D721Med (cell line): Measurements from ENCODE around the gene REXO5.

Experiments used
- DNase-seq: peaks from one replicate; pipeline ENCODE4 v3.0.0; 2011; ENCODE audit warnings: low spot score; ENCODE audit not compliant: insufficient read length
- FAIRE-seq: peaks from 2 replicates; lab custom pipeline; 2011; peaks lifted over from hg19 to GRCh38; lab: Jason Lieb, UNC
- TF ChIP-seq, protein P1 (sequence below): IDR thresholded peaks from 2 replicates; pipeline ENCODE4 v1.5.1; 2012; ENCODE audit warnings: mild to moderate bottlenecking, control low read depth; ENCODE audit not compliant: insufficient read depth; ENCODE audit errors: missing control alignments

Gene REXO5

DNA sequence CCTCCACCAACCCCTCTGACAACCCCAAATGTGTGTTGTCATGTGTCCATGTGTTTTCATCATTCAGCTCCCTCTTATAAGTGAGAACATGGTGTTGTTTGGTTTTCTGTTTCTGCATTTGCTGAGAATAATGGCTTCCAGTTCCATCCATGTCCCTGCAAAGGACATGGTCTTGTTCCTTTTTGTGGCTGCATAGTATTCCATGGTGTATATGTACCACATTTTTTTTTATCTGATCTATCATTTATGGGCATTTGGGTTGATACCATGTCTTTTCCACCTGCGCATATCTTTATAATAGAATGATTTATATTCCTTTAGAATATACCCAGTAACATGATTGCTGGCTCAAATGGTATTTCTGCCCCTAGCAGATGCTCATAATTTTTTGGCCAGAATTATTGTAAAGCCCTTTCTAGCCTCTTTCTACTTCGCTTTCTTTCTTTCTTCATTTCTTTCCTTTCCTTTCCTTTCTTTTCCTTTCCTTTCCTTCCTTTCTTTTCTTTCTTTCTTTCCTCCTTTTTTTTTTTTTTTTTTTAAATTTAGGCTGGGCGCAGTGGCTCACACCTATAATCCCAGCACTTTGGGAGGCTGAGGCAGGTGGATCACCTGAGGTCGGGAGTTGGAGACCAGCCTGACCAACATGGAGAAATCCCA is 12.7 kb downstream of the REXO5 start:
- FAIRE-seq, result no peak
- TF ChIP-seq, protein P1, sequence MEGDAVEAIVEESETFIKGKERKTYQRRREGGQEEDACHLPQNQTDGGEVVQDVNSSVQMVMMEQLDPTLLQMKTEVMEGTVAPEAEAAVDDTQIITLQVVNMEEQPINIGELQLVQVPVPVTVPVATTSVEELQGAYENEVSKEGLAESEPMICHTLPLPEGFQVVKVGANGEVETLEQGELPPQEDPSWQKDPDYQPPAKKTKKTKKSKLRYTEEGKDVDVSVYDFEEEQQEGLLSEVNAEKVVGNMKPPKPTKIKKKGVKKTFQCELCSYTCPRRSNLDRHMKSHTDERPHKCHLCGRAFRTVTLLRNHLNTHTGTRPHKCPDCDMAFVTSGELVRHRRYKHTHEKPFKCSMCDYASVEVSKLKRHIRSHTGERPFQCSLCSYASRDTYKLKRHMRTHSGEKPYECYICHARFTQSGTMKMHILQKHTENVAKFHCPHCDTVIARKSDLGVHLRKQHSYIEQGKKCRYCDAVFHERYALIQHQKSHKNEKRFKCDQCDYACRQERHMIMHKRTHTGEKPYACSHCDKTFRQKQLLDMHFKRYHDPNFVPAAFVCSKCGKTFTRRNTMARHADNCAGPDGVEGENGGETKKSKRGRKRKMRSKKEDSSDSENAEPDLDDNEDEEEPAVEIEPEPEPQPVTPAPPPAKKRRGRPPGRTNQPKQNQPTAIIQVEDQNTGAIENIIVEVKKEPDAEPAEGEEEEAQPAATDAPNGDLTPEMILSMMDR, result no peak
- DNase-seq, result no peak

DNA sequence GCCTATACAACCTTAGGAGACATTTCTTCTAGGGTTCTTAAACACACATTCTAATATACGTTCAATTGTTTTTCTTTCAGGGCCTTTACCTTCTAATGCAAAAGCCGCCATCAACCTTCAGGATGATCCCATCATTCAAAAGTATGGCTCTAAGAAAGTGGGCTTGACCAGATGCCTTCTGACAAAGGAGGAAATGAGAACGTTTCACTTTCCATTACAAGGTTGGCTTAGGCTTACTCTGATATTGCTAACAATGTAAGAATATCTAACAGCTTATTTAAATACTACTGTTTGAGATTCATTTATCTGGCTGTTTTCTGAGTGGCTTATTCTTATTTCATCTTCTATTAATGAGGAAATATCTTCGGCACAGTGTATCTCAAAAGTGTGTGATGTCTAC is 15.4 kb downstream of the REXO5 start:
- DNase-seq, result no peak
- FAIRE-seq, result no peak
- TF ChIP-seq, protein P1, result no peak

DNA sequence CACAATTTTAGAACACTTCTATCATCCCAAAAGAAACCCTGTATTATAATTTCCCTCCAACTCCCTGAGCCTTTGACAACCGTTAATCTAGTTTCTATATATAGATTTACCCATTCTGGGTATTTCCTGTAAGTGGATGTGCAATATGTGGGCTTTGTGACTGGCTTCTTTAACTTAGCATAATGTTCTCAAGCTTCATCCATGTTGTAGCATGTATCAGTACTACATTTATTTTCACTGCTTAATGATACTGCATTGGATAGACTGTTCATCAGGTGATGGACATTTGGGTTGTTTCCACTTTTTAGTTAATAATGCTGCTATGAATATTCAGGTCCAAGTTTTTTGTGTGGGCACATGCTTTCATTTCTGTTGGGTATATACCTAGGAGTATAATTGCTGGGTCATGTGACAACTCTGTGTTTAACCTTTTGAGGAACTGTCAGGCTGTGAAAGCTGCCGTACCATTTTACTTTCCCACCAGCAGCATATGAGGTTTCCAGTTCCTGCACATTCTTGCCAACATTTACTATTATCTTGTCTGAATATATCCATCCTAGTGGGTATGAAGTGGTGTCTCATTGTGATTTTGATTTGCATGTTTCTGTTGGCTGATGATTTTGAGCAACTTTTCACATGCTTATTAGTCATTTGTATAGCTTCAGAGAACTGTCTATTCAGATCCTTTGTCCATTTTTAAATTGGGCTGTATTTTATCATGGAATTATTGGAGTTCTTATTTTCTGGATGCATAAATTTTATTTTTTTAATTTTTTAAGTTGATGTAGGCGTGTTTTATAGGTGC is 16.4 kb downstream of the REXO5 start:
- TF ChIP-seq, protein P1, result no peak
- no peak for FAIRE-seq
- DNase-seq, result no peak

DNA sequence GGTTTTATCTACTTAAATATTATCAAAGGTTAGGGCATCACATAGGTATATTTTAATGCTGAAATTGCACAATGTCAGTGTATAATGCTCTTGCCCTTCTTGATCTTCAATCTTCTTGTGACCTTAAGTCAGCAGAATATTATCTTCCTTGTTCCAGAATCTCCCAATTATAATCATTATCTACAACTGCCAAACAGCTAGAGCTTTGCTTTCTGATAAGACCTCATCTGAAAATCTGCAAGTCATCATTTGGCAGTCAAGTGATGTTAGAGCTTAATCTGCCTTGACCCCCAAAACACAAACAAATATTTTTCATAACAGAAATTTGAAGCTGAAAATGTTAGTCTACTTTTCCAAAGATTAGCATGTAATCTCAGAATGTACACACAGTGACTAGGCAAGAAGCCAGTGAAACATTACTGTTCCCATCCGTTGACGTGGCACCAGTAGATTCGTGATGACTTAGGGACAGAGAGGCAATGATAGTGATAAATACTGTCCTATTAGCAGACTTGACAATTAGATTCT is 19.8 kb downstream of the REXO5 start:
- FAIRE-seq (peak; percentile 86), DNase-seq (no peak)
- TF ChIP-seq, protein P1, result no peak

DNA sequence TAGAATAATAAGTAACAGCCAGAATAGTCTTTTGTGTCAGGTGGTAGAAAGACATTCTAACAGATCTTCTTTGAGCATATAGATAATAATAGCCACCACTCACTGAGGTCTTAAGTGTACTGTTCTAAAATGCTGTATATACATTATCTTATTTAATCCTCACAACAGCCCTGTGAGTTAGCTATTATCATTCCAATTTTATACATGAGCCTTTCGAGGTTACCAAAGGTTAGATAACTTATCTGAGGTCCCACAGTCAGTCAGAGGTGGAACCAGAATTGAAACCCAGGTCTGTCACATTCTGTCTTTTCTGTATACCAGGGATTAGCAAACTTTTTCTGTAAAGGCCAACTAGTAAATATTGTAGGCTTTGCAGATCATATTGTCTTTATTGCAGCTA is 23.2 kb downstream of the REXO5 start:
- DNase-seq (no peak), FAIRE-seq (no peak)
- TF ChIP-seq, protein P1, result no peak

DNA sequence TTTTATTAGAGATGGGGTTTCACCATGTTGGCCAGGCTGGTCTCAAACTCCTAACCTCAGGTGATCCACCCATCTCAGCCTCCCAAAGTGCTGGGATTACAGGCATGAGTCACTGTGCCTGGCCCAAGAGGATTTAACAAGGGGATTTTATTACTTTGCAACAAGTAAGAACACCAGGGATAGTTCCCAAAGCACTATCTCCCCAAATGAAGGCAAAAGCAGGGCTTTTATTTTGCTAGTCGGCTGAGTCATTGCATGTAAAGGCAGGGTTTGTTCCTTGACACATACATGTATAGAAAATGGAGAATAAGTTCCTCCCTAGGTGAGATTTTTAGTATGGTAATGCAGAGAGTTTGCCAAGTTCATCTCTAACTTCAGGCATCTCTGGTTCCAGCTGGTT is 24.0 kb downstream of the REXO5 start:
- TF ChIP-seq, protein P1, result no peak
- FAIRE-seq (no peak), DNase-seq (no peak)
